Mucosa of rectum (tissue), 2 donors: ENCODE measurements around the gene NCOR2.

Source experiments
- H3K27ac ChIP-seq, 2 donors: one replicate each; pipeline ENCODE4 v1.7.0; 2013; ENCODE audit warnings: inconsistent platforms in 2 of 2, low read depth in 2 of 2, low read length in 2 of 2
- H3K27me3 ChIP-seq, 2 donors: one replicate each; pipeline ENCODE4 v1.7.0; 2013; ENCODE audit warnings: low read length in 2 of 2; ENCODE audit not compliant: control insufficient read depth in 2 of 2, insufficient read depth in 2 of 2
- H3K36me3 ChIP-seq, 2 donors: one replicate each; pipeline ENCODE4 v1.7.0; 2013; ENCODE audit warnings: low read length in 2 of 2; ENCODE audit not compliant: control insufficient read depth in 2 of 2, insufficient read depth in 2 of 2
- H3K4me1 ChIP-seq, 2 donors: one replicate each; pipeline ENCODE4 v1.7.0; 2013; ENCODE audit warnings: low read length in 2 of 2, mild to moderate bottlenecking in 1 of 2; ENCODE audit not compliant: control insufficient read depth in 2 of 2, insufficient read depth in 2 of 2
- H3K4me3 ChIP-seq, 2 donors: one replicate each; pipeline ENCODE4 v1.7.0; 2013; ENCODE audit warnings: low read length in 2 of 2
- H3K9ac ChIP-seq, 2 donors: one replicate each; pipeline ENCODE4 v1.7.0; 2013; ENCODE audit warnings: low read length in 2 of 2, low read depth in 1 of 2, mild to moderate bottlenecking in 1 of 2
- H3K9me3 ChIP-seq, 2 donors: one replicate each; pipeline ENCODE4 v1.7.0; 2013; ENCODE audit warnings: low read length in 2 of 2; ENCODE audit not compliant: control insufficient read depth in 2 of 2
- donor health status: healthy.
- donor health status: Normal muscosa, but diverticular disease.

Gene NCOR2

DNA sequence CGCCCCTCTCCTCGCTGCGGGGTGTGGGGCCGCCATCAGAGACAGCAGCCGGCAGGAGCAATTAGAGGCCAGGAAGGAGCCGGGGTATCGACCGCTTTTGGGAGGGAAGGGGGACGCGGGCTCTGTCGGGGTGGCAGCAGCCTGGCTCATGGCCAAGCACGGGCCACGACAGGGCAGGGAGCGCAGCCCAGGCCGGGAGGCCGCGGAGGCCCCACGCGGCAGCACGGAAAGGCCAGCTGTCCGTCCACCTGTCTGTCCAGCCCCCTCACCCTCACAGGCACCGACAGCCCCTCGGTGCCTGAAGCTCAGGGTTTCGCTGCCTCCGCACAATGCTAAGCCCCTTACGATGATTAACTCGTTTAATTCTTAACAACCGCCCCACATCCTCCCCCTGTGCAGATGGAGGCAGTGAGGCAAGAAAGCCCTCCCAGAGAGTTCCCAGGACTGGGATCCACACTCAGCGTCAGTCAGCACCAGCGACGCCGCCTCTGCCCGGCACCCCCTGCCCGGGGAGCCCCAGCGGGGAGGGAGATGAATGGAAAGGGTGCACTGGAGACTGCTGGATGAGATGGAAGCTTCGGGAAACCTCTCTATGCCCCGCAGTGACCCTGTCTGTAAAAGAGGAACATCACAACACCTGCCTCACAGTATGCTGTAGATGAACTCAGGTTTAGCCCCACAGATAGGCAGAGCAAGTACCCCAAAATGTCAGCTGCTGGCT lies 23.7 kb downstream of the NCOR2 start:
- H3K9me3 ChIP-seq = no peaks in the 10 kb centered on the region
- H3K4me3 ChIP-seq = no peak overlapping the region
- H3K36me3 ChIP-seq = no peaks in the 10 kb centered on the region
- peaks cover 44 to 47% of the 10 kb centered on the region in 2 donors for H3K4me1 ChIP-seq
- H3K27ac ChIP-seq = no peak overlapping the region
- H3K9ac ChIP-seq = no peak overlapping the region
- no peaks in the 10 kb centered on the region for H3K27me3 ChIP-seq

DNA sequence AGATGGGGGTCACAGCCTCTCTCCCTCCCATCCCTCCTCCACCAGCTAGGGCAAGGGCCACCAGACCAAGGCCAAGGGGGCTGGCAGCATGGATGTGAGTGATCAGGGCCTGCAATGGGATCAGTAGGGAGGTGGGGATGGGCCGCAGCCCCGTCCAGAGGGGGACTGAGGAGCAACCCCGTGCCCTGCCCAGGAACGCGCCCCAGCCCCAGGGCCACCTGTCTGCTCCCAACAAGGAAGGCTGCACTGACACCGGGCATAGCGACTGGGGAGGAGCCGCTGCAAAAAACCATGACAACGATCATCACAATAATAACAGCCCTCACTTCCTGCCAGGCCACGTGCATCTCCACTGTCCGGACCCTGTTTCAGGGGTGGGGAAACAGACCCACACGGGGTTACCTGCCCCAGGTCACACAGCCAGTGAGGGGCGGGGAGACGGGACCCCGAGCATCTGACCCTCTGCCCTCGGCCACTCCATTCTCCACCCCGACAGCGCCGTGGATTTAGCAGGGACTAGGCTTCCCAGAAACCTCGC lies 24.3 kb downstream of the NCOR2 start:
- Histone ChIP-seq H3K9me3 (no peaks in the 10 kb centered on the region), H3K27ac (no peak overlapping the region), H3K27me3 (no peaks in the 10 kb centered on the region), H3K4me1 (peaks cover 50% of the 10 kb centered on the region in 2 donors), H3K4me3 (no peak overlapping the region), H3K36me3 (no peaks in the 10 kb centered on the region), H3K9ac (no peak overlapping the region)

DNA sequence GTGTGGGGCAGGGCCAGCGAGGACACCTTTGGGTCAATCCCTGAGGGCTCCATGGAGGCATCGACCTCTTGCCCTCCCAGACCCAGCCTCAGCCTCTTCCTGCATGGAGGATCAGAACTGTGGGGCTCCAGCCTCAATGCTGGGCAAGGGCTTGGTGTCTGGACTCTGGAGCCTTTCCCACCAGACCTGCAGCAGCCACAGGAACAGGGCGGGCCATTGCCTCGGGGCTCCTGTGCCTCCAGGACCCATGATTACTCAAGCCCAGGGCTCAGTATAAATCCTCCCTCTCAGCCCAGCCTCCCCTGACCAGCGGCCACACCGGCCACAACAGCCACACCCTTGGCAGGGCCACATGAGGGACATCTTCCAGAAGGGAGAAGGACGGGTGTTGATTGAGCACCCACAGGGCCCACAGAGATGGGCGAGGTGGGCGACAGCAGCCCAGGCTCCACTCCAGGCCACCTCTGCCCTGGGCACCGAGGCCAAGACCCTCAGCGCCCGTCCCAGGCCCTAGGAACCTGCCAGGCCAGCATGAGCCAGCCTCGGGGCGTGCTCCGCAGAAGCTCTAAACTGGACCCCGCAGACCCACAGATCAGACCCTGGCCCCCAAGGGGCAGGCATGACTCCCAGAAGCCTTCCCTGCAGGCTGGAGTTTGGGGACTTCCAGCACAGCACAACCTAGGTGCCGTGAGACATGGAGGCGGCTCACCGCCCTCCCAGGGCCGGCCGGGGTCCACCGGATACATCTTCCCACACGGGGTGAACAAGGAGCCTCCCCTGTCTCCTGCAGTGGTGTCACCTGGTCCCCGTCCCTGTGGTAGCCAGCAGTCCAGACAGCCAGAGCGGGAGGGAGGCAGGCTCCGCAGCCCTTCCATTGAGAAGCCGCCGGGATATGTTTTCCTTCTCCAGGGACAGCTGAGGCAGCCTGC lies 25.1 kb downstream of the NCOR2 start:
- H3K27ac ChIP-seq = no peak overlapping the region
- H3K9ac ChIP-seq = no peak overlapping the region
- H3K36me3 ChIP-seq = no peaks in the 10 kb centered on the region
- no peak overlapping the region for H3K4me3 ChIP-seq
- H3K9me3 ChIP-seq = no peaks in the 10 kb centered on the region
- peaks cover 52 to 53% of the 10 kb centered on the region in 2 donors for H3K4me1 ChIP-seq
- H3K27me3 ChIP-seq = no peaks in the 10 kb centered on the region

DNA sequence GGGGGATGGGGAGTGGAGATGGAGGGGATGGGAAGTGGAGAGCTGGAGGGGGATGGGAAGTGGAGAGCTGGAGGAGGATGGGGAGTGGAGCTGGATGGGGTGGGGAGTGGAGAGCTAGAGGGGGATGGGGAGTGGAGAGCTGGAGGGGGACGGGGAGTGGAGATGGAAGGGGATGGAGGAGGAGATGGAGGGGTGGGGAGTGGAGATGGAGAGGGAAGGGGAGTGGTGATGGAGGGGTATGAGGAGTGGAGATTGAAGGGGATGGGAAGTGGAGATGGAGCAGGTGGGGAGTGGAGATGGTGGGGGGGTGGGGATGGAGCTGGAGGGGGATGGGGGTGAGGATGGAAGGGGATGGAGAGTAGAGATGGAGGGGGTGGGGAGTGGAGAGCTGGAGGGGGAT lies 26.1 kb downstream of the NCOR2 start:
- Histone ChIP-seq H3K9me3 (no peaks in the 10 kb centered on the region), H3K36me3 (no peaks in the 10 kb centered on the region), H3K4me1 (peaks cover 49 to 53% of the 10 kb centered on the region in 2 donors), H3K27ac (no peak overlapping the region), H3K27me3 (no peaks in the 10 kb centered on the region), H3K4me3 (no peak overlapping the region), H3K9ac (no peak overlapping the region)

DNA sequence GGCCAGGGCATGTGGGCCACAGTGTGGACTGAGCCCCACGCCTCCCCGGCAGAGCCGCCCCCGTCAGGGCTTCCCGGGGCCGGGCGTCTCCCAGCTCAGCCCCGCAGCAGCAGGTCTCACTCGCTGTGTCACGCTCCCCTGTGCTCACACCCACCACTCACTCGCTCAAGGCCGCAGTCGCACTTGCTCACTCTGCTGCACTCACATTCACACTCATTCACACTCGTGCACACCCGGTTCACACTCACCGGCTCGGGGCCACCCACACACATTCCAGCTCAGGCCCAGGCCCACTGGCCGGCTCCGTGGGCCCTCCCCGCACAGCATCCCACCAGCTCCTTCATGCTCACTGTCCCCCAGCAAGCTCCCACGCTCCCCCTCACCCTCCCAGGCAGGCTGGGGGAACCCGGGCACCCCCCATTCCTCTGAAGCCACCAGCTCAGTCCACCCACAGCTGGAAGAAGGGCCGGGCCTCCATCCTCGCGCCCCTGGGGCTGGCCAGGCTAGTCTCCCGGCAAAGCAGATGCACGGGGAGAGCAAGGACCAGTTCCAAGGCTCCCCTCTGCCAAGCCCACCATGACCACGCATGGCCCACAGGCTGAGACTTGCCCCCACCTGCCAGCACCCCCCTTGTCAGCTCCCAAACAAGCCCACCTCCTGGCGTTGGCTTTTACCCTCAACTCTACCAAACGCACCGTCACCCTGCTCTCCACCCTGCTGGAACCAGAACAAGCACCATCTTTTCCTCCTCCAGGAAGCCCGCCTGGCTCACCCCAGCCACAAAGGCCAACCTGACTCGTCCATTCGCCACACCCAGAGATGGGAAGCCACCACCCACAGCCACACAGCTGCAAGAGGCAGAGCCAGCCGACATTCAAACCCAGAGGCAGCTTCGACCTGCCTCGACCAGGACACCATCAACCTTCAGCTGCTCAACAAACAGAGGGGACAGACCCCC lies 28.0 kb downstream of the NCOR2 start:
- H3K9ac ChIP-seq = no peak overlapping the region
- H3K9me3 ChIP-seq = no peaks in the 10 kb centered on the region
- H3K4me1 ChIP-seq = peaks cover 35% of the 10 kb centered on the region in 2 donors
- H3K27me3 ChIP-seq = no peaks in the 10 kb centered on the region
- H3K4me3 ChIP-seq = no peak overlapping the region
- peaks cover 0 to 3% of the 10 kb centered on the region in 2 donors for H3K36me3 ChIP-seq
- no peak overlapping the region for H3K27ac ChIP-seq

DNA sequence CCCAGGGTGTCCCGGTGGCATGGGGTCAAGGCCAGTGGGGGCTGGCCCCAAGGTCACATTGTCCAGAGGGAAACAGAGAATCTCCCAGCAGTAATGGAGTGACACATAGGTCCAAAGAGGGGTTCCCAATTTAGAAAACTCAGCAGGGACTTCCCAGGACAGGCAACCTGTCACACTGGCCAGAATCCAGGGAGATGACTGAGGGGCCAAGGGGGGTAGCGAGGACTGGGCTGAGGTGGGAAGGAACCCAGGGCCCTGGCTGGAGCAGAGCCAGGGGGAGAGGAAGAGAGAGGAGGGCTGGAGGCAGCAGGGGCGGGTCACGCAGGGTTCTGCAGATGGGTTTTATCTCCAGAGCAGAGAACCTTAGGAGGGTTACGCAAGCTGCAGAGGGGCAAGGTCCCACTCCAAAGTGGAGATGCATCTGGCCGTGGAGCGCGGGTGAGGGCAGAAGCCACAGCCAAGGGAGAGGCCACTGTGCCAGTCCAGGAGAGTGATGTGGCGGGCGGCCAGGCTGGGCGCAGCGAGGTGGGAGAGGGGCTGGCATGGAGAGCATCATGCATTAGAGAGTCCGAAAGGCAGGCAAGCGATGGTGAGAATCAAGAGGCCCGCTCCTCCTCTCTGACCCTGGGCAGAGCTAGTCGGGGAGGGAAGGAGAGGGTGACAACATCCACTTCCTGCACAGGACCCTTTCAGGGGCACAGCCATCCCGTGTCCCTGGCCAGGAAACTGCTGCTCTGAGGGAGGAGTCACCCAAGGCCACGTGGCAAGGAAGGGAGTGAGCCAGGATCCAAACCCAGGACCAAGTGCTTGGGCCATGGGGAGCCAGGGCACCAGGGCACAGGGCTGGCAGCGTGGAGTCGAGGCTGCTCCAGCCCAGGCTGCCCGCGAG lies 29.0 kb downstream of the NCOR2 start:
- Histone ChIP-seq H3K4me3 (no peak overlapping the region), H3K27me3 (no peaks in the 10 kb centered on the region), H3K9me3 (no peaks in the 10 kb centered on the region), H3K4me1 (peaks cover 26% of the 10 kb centered on the region in 2 donors), H3K36me3 (peaks cover 0 to 6% of the 10 kb centered on the region in 2 donors), H3K9ac (peak overlapping the region in 1 of 2 donors; percentile 5), H3K27ac (peak overlapping the region in 1 of 2 donors; percentile 43)

DNA sequence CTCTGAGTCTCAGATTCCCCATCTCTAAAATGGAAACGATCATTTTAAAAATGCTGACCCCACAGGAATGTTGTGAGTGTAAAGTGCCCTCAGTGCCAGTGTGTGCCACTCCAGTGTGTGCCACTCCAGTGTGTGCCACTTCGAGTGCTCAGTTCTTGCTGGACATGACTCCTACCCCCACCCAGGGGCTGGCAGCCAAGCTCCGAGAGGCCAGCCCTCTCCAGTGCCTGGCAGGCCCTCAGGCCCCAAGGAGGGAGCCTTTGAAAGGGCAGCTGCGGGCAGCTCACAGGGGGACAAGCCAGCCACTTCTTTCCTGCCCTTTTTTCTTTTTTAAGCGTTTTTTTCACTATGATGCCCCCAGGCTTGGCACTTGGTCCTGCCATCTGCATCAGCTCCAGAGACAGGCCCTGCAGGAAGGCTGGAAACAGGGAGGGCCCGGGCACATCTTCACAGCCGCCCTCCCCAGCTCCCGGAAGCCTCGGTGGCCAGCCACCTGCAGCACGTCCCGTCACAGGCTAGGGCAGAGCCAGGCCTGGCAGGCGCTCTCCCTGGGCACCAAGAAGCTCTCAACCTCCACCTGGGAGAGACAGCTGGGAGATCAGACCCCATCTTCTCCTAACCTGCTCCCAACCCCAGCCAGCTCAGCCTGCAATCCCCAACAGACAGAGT lies 29.8 kb downstream of the NCOR2 start:
- no peak overlapping the region for H3K4me3 ChIP-seq
- peak overlapping the region in 1 of 2 donors; percentile 43 for H3K27ac ChIP-seq
- H3K9me3 ChIP-seq = no peaks in the 10 kb centered on the region
- H3K27me3 ChIP-seq = no peaks in the 10 kb centered on the region
- peaks cover 0 to 6% of the 10 kb centered on the region in 2 donors for H3K36me3 ChIP-seq
- peaks cover 21% of the 10 kb centered on the region in 2 donors for H3K4me1 ChIP-seq
- H3K9ac ChIP-seq = no peak overlapping the region

DNA sequence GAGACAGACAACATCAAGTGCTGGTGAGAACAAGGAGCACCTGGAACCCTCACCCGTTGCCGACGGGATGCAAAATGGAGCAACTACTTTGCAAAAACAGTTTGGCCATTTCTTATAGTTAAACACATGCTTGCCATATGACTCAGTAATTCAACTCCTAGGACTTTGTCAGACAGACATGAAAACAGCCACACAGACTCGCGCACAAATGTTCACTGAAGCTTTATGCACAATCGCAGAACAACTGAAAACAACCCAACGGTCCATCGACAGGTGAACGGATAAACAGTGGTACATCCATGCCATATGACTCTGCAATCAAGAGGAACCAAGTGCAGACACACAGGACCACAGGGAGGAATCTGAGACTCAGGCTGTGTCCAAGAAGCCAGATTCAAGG lies 30.8 kb downstream of the NCOR2 start:
- Histone ChIP-seq H3K27ac (no peak overlapping the region), H3K4me3 (no peak overlapping the region), H3K36me3 (peaks cover 0 to 6% of the 10 kb centered on the region in 2 donors), H3K9me3 (no peaks in the 10 kb centered on the region), H3K9ac (no peak overlapping the region), H3K27me3 (no peaks in the 10 kb centered on the region), H3K4me1 (peaks cover 15 to 16% of the 10 kb centered on the region in 2 donors)
